MM.1S (cell line): Measurements from ENCODE around the gene SWSAP1.

Experiments
- DNase-seq: peaks from one replicate; pipeline ENCODE4 v3.0.0-alpha.2; 2015
- H2AFZ ChIP-seq: fragments of 300-600 bp; sonication (generic); 2 replicates; pipeline ENCODE4 v1.6.0; 2016; ENCODE audit warnings: antibody characterized with exemption, low read length
- H3F3A ChIP-seq: fragments of 300-600 bp; sonication (generic); 2 replicates; pipeline ENCODE4 v1.6.1; 2016; ENCODE audit warnings: mild to moderate bottlenecking, antibody characterized with exemption, low read length, moderate library complexity, mixed read lengths; ENCODE audit not compliant: insufficient read depth
- H3K27ac ChIP-seq: fragments of 300-600 bp; sonication (generic); 2 replicates; pipeline ENCODE4 v1.5.1; 2016; ENCODE audit warnings: mild to moderate bottlenecking, low read length
- H3K27me3 ChIP-seq: fragments of 300-600 bp; sonication (generic); replicated peaks from 2 replicates; pipeline ENCODE4 v1.6.0; 2016; ENCODE audit warnings: low read length; ENCODE audit not compliant: insufficient read depth
- H3K36me3 ChIP-seq: fragments of 300-600 bp; sonication (generic); replicated peaks from 2 replicates; pipeline ENCODE4 v1.6.1; 2016; ENCODE audit warnings: mild to moderate bottlenecking, low read length, mixed read lengths; ENCODE audit not compliant: insufficient read depth
- H3K4me1 ChIP-seq: fragments of 300-600 bp; sonication (generic); 2 replicates; pipeline ENCODE4 v1.6.1; 2016; ENCODE audit warnings: low read length, mixed read lengths
- H3K4me2 ChIP-seq: fragments of 300-600 bp; sonication (generic); 2 replicates; pipeline ENCODE4 v1.6.0; 2016; ENCODE audit warnings: low read depth, low read length
- H3K4me3 ChIP-seq: fragments of 300-600 bp; sonication (generic); 2 replicates; pipeline ENCODE4 v1.5.1; 2016; ENCODE audit warnings: low read length, mixed read lengths
- H3K79me2 ChIP-seq: fragments of 300-600 bp; sonication (generic); 2 replicates; pipeline ENCODE4 v1.6.1; 2016; ENCODE audit warnings: mixed run types, low read length, mixed read lengths
- H3K9ac ChIP-seq: fragments of 300-600 bp; sonication (generic); 2 replicates; pipeline ENCODE4 v1.6.1; 2016; ENCODE audit warnings: low read length, mixed read lengths
- H3K9me2 ChIP-seq: fragments of 300-600 bp; sonication (generic); replicated peaks from 2 replicates; pipeline ENCODE4 v1.6.1; 2016; ENCODE audit warnings: mild to moderate bottlenecking, low read length, mixed read lengths; ENCODE audit not compliant: insufficient read depth
- H3K9me3 ChIP-seq: fragments of 300-600 bp; sonication (generic); replicated peaks from 2 replicates; pipeline ENCODE4 v1.6.1; 2016; ENCODE audit warnings: mild to moderate bottlenecking, low read length, mixed read lengths; ENCODE audit not compliant: insufficient read depth
- H4K20me1 ChIP-seq: fragments of 300-600 bp; sonication (generic); 2 replicates; pipeline ENCODE4 v1.6.1; 2016; ENCODE audit warnings: mild to moderate bottlenecking, low read length, moderate library complexity, mixed read lengths; ENCODE audit not compliant: insufficient read depth
- EZH2 ChIP-seq: fragments of 300-600 bp; sonication (generic); optimal IDR thresholded peaks from 2 replicates; pipeline ENCODE3; 2017; ENCODE audit warnings: low read depth, mild to moderate bottlenecking, antibody characterized with exemption, low read length, mixed read lengths
- EZH2phosphoT487 ChIP-seq: fragments of 300-600 bp; sonication (generic); IDR thresholded peaks from 2 replicates; pipeline ENCODE4 v1.6.1; 2018; ENCODE audit warnings: antibody characterized with exemption, low read length
- TF ChIP-seq, protein P1 (sequence below): fragments of 300-600 bp; sonication (generic); IDR thresholded peaks from 2 replicates; pipeline ENCODE4 v1.5.1; 2016; ENCODE audit warnings: antibody characterized with exemption, low read length, mixed read lengths

SWSAP1 gene

DNA sequence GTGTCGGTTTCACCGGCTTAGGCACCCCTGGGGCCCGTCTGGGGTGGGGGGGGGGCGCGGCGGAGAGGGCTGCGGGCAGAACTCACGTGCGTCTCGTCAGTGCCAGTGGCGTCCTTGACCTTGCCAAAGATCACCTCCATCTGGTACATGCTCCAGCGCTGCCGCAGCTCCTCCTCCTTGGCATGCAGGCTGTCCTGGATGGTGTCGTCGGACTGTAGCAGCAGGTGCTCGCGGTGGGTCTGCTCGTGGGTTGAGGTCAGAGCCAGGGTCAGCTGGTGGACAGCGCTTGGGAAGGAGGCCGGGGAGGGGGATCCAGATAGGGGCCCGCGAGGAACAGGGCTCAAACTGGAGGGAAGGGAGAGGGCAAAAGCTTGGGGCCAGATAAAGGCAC, 49.3 kb downstream of the SWSAP1 start:
- H3K36me3 ChIP-seq = no peaks in the 10 kb centered on the region
- no peaks in the 10 kb centered on the region; the same call in 1 of the 2 replicates for H3F3A ChIP-seq
- no peaks in the 10 kb centered on the region for H3K9me3 ChIP-seq
- TF ChIP-seq, protein P1, sequence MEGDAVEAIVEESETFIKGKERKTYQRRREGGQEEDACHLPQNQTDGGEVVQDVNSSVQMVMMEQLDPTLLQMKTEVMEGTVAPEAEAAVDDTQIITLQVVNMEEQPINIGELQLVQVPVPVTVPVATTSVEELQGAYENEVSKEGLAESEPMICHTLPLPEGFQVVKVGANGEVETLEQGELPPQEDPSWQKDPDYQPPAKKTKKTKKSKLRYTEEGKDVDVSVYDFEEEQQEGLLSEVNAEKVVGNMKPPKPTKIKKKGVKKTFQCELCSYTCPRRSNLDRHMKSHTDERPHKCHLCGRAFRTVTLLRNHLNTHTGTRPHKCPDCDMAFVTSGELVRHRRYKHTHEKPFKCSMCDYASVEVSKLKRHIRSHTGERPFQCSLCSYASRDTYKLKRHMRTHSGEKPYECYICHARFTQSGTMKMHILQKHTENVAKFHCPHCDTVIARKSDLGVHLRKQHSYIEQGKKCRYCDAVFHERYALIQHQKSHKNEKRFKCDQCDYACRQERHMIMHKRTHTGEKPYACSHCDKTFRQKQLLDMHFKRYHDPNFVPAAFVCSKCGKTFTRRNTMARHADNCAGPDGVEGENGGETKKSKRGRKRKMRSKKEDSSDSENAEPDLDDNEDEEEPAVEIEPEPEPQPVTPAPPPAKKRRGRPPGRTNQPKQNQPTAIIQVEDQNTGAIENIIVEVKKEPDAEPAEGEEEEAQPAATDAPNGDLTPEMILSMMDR = no peak
- TF ChIP-seq EZH2 (no peak), EZH2phosphoT487 (no peak)
- H3K4me2 ChIP-seq = no peak overlapping the region
- DNase-seq = no peak
- H3K79me2 ChIP-seq = no peaks in the 10 kb centered on the region
- no peak overlapping the region for H3K27ac ChIP-seq
- no peaks in the 10 kb centered on the region for H3K9me2 ChIP-seq
- peaks cover 48% of the 10 kb centered on the region for H3K27me3 ChIP-seq
- H3K9ac ChIP-seq = no peak overlapping the region
- no peaks in the 10 kb centered on the region; the same call in 1 of the 2 replicates for H3K4me1 ChIP-seq
- H4K20me1 ChIP-seq = no peaks in the 10 kb centered on the region
- no peak overlapping the region for H2AFZ ChIP-seq
- no peak overlapping the region for H3K4me3 ChIP-seq
